IMR-90 (cell line): ENCODE measurements around the gene MRPS34. TPM values are rescaled to one million over a fixed set of nuclear protein-coding genes. Genes with fewer than 3 reads are reported as not detected.
A peak's percentile ranks its signal among the peaks of the same experiment; 100 is the strongest.

Experiments used
- ATAC-seq: fragments of 200-7000 bp; cut with Tn5 transposase; 2 replicates; pipeline ENCODE4 v1.9.1; 2020; ENCODE audit warnings: low read depth, mild to moderate bottlenecking, moderate library complexity
- BruUV-seq: library from RNA; stranded (reverse); fragments of 400-500 nt; replicated peaks from 2 replicates; lab custom pipeline; 2021; lab: Mats Ljungman, UMichigan
- CTCF ChIA-PET: fragments of 300-600 bp; formaldehyde crosslinking; extraction: SDS; loops from one replicate; lab custom pipeline; 2021; ENCODE audit warnings: antibody characterized with exemption; lab: Yijun Ruan, JAX
- POLR2A ChIA-PET: fragments of 300-600 bp; sonication (Branson Sonifier 250); formaldehyde crosslinking; loops from one replicate; lab custom pipeline; 2022; ENCODE audit warnings: antibody characterized with exemption; ENCODE audit not compliant: unreplicated experiment; lab: Charles Lee
- DNase-seq: peaks from one replicate; pipeline ENCODE4 v3.0.0; 2013
- H2AFZ ChIP-seq: replicated peaks from 2 replicates; pipeline ENCODE3; 2013; ENCODE audit warnings: low read length, mild to moderate bottlenecking; ENCODE audit not compliant: poor library complexity
- H2AK5ac ChIP-seq: 2 replicates; pipeline ENCODE4 v1.6.1; 2013; ENCODE audit warnings: low read depth, low read length, inconsistent platforms
- H2AK9ac ChIP-seq: replicated peaks from 2 replicates; pipeline ENCODE3; 2013; ENCODE audit warnings: mild to moderate bottlenecking, low read depth, low read length, moderate library complexity; ENCODE audit not compliant: poor library complexity
- H2BK120ac ChIP-seq: 2 replicates; pipeline ENCODE4 v1.6.1; 2013; ENCODE audit warnings: low read depth, low read length, inconsistent platforms
- H2BK15ac ChIP-seq: 3 replicates; pipeline ENCODE4 v1.6.1; 2013; ENCODE audit warnings: low read depth, low read length, inconsistent platforms
- H2BK20ac ChIP-seq: 2 replicates; pipeline ENCODE4 v1.6.1; 2013; ENCODE audit warnings: low read depth, mild to moderate bottlenecking, inconsistent platforms, low read length, moderate library complexity
- H2BK5ac ChIP-seq: 2 replicates; pipeline ENCODE4 v1.6.1; 2013; ENCODE audit warnings: mild to moderate bottlenecking, low read depth, low read length, inconsistent platforms; ENCODE audit not compliant: poor library complexity, severe bottlenecking
- H3K14ac ChIP-seq: replicated peaks from 2 replicates; pipeline ENCODE4 v1.6.1; 2013; ENCODE audit warnings: low read depth, low read length, inconsistent platforms
- H3K18ac ChIP-seq: 2 replicates; pipeline ENCODE4 v1.6.1; 2013; ENCODE audit warnings: low read depth, low read length, control low read depth
- H3K23ac ChIP-seq: 2 replicates; pipeline ENCODE4 v1.6.1; 2013; ENCODE audit warnings: low read depth, low read length, inconsistent platforms
- H3K27ac ChIP-seq: 2 replicates; pipeline ENCODE4 v1.5.1; 2013; ENCODE audit warnings: mild to moderate bottlenecking, control low read depth, low read length; ENCODE audit not compliant: insufficient read depth
- H3K27me3 ChIP-seq: 2 replicates; pipeline ENCODE4 v1.6.1; 2013; ENCODE audit warnings: low read length; ENCODE audit not compliant: control insufficient read depth, insufficient read depth
- H3K36me3 ChIP-seq: 2 replicates; pipeline ENCODE4 v1.6.1; 2013; ENCODE audit warnings: low read length, mixed read lengths; ENCODE audit not compliant: control insufficient read depth, insufficient read depth
- H3K4ac ChIP-seq: 2 replicates; pipeline ENCODE4 v1.6.1; 2013; ENCODE audit warnings: low read depth, low read length, inconsistent platforms
- H3K4me1 ChIP-seq: 2 replicates; pipeline ENCODE4 v1.6.1; 2013; ENCODE audit warnings: low read length, mixed read lengths; ENCODE audit not compliant: control insufficient read depth, insufficient read depth
- H3K4me2 ChIP-seq: 2 replicates; pipeline ENCODE4 v1.6.1; 2013; ENCODE audit warnings: low read depth, mild to moderate bottlenecking, control low read depth, low read length, moderate library complexity
- H3K4me3 ChIP-seq: 2 replicates; pipeline ENCODE4 v1.5.1; 2013; ENCODE audit warnings: low read depth, mild to moderate bottlenecking, control low read depth, low read length, moderate library complexity; ENCODE audit not compliant: insufficient read depth
- H3K56ac ChIP-seq: 2 replicates; pipeline ENCODE4 v1.6.1; 2013; ENCODE audit warnings: low read length, inconsistent platforms; ENCODE audit not compliant: insufficient read depth; ENCODE audit errors: extremely low read depth
- H3K79me1 ChIP-seq, 2 experiments: 2 replicates each; pipeline ENCODE4 v1.6.1; 2013; ENCODE audit warnings: low read length in 2 of 2, inconsistent platforms in 1 of 2, low read depth in 1 of 2
- H3K9ac ChIP-seq: 2 replicates; pipeline ENCODE4 v1.6.1; 2013; ENCODE audit warnings: low read depth, low read length, control low read depth
- H3K9me1 ChIP-seq: 2 replicates; pipeline ENCODE4 v1.6.1; 2013; ENCODE audit warnings: low read length, inconsistent platforms; ENCODE audit not compliant: insufficient read depth
- H3K9me3 ChIP-seq: 2 replicates; pipeline ENCODE4 v1.6.1; 2013; ENCODE audit warnings: low read length; ENCODE audit not compliant: control insufficient read depth, insufficient read depth
- H4K20me1 ChIP-seq: 2 replicates; pipeline ENCODE4 v1.6.1; 2013; ENCODE audit warnings: low read length, inconsistent platforms; ENCODE audit not compliant: insufficient read depth
- H4K5ac ChIP-seq: 2 replicates; pipeline ENCODE4 v1.6.1; 2013; ENCODE audit warnings: mild to moderate bottlenecking, low read depth, low read length, control low read depth
- H4K8ac ChIP-seq, 2 experiments: 2 replicates each; pipeline ENCODE4 v1.6.1; 2013; ENCODE audit warnings: low read depth in 2 of 2, low read length in 2 of 2, control low read depth in 1 of 2, inconsistent platforms in 1 of 2
- H4K91ac ChIP-seq: 2 replicates; pipeline ENCODE4 v1.6.1; 2013; ENCODE audit warnings: low read depth, low read length, inconsistent platforms; ENCODE audit not compliant: insufficient read depth
- BHLHE40 ChIP-seq: fragments of 150-350 bp; IDR thresholded peaks from 2 replicates; pipeline ENCODE4 v1.6.1; 2016; ENCODE audit warnings: mild to moderate bottlenecking, low read depth, low read length
- CEBPB ChIP-seq: IDR thresholded peaks from 2 replicates; pipeline ENCODE4 v1.6.1; 2012; ENCODE audit warnings: low read depth, low read length, improper control_type of control experiment
- CTCF ChIP-seq: conservative IDR thresholded peaks from 2 replicates; pipeline ENCODE4 v1.5.1; 2012; ENCODE audit warnings: mild to moderate bottlenecking, low read depth, low read length, improper control_type of control experiment
- ELK1 ChIP-seq: fragments of 150-350 bp; IDR thresholded peaks from 2 replicates; pipeline ENCODE4 v1.6.1; 2016; ENCODE audit warnings: low read depth, mild to moderate bottlenecking, low read length, moderate library complexity, borderline replicate concordance
- FOS ChIP-seq: fragments of 150-350 bp; IDR thresholded peaks from 2 replicates; pipeline ENCODE4 v1.6.1; 2016; ENCODE audit warnings: low read depth, low read length
- MAFK ChIP-seq: IDR thresholded peaks from 2 replicates; pipeline ENCODE4 v1.6.1; 2012; ENCODE audit warnings: low read depth, low read length, improper control_type of control experiment
- MAZ ChIP-seq: IDR thresholded peaks from 2 replicates; pipeline ENCODE4 v1.6.1; 2012; ENCODE audit warnings: low read depth, mild to moderate bottlenecking, low read length, improper control_type of control experiment, moderate library complexity, borderline replicate concordance
- MXI1 ChIP-seq: IDR thresholded peaks from 2 replicates; pipeline ENCODE4 v1.6.1; 2012; ENCODE audit warnings: low read depth, mild to moderate bottlenecking, low read length, moderate library complexity, borderline replicate concordance
- NFE2L2 ChIP-seq: fragments of 150-350 bp; IDR thresholded peaks from 2 replicates; pipeline ENCODE4 v1.6.1; 2016; ENCODE audit warnings: low read depth, mild to moderate bottlenecking, low read length
- POLR2A ChIP-seq: IDR thresholded peaks from 2 replicates; pipeline ENCODE4 v1.6.1; 2012; ENCODE audit warnings: mild to moderate bottlenecking, low read depth, low read length
- RAD21 ChIP-seq: IDR thresholded peaks from 2 replicates; pipeline ENCODE4 v1.6.1; 2012; ENCODE audit warnings: low read length, improper control_type of control experiment
- RCOR1 ChIP-seq: IDR thresholded peaks from 2 replicates; pipeline ENCODE4 v1.6.1; 2012; ENCODE audit warnings: mild to moderate bottlenecking, low read length, improper control_type of control experiment; ENCODE audit not compliant: insufficient replicate concordance
- RFX5 ChIP-seq: IDR thresholded peaks from 2 replicates; pipeline ENCODE4 v1.8.0; 2012; ENCODE audit warnings: low read depth, mild to moderate bottlenecking, low read length, moderate library complexity
- SMC3 ChIP-seq: fragments of 150-350 bp; IDR thresholded peaks from 2 replicates; pipeline ENCODE4 v1.6.1; 2016; ENCODE audit warnings: low read depth, mild to moderate bottlenecking, antibody characterized with exemption, low read length, moderate library complexity
- WGBS, 2 experiments: methylation state at CpG; one replicate each; pipeline versions ENCODE4 v1.1.5 to v1.1.7; 2013; ENCODE audit warnings: missing lambda C conversion rate in 2 of 2; ENCODE audit not compliant: insufficient read length in 1 of 2; ENCODE audit errors: extremely low coverage in 2 of 2; 5-methylcytosine and 5-hydroxymethylcytosine counted together
- dilution Hi-C: fragments of 300-500 bp; cut with HindIII; formaldehyde crosslinking; loops from one replicate; pipeline ENCODE4 v1.14.3; 2018; ENCODE audit warnings: low sequenced_read_pairs; ENCODE audit not compliant: unreplicated experiment
- in situ Hi-C: fragments of 300-500 bp; cut with MboI; formaldehyde crosslinking; loops from 3 replicates; pipeline ENCODE4 v1.14.3; 2019; ENCODE audit warnings: low sequenced_read_pairs, inconsistent platforms, mixed read lengths
- intact Hi-C: fragments of 100-400 bp; cut with micrococcal nuclease; formaldehyde crosslinking; loops from 2 replicates; pipeline ENCODE4 v1.10.0; 2022
- polyA plus RNA-seq, 3 experiments: library from polyadenylated mRNA; depleted of rRNA; stranded (reverse); fragments of >200 nt; gene quantifications; 2 replicates each; pipeline ENCODE4 v1.2.3, GENCODE V29; 2012; ENCODE audit warnings: low replicate concordance in 1 of 3
- total RNA-seq: library from RNA; depleted of rRNA; stranded (reverse); fragments of >200 nt; gene quantifications from 2 replicates; pipeline ENCODE4 v1.2.3, GENCODE V29; 2012

MRPS34 gene
- total and polyA plus RNA-seq, 2 of the 4 experiments (the other 2 are of a cell fraction) = 68.5 to 80.4 TPM

- Histone ChIP-seq H3K27me3 (no peaks in the 10 kb centered on the region), H2BK20ac (no peak overlapping the region), H3K14ac (no peak overlapping the region), H3K4me1 (peaks cover 14% of the 10 kb centered on the region), H4K8ac (no peak overlapping the region), H3K9me3 (no peaks in the 10 kb centered on the region), H3K36me3 (peaks cover 32% of the 10 kb centered on the region), H3K18ac (no peak overlapping the region), H2AK9ac (no peak overlapping the region), H3K4ac (no peak overlapping the region), H3K9me1 (peaks cover 7% of the 10 kb centered on the region; the same call in 1 of the 2 replicates), H3K27ac (no peak overlapping the region), H4K20me1 (peaks cover 18% of the 10 kb centered on the region), H3K56ac (no peak overlapping the region), H3K9ac (no peak overlapping the region), H2AFZ (peak overlapping the region; percentile 51), H2BK15ac (no peak overlapping the region), H3K4me3 (no peak overlapping the region), H2BK5ac (no peak overlapping the region), H4K91ac (no peak overlapping the region), H2BK120ac (no peak overlapping the region), H4K5ac (no peak overlapping the region), H3K23ac (no peak overlapping the region), H2AK5ac (no peak overlapping the region), H3K79me1 (peaks cover 14 to 63% of the 10 kb centered on the region in 2 experiments), H3K4me2 (no peak overlapping the region)
- ChIA-PET POLR2A (no interaction called here), CTCF (no interaction called here)
- BruUV-seq = no TSS peak
- WGBS, 2 experiments = 97% methylated on average over 19 of the region's 22 CpGs; no CpG with 5 or more reads in 1 of the 2 experiments
- no peak for DNase-seq
- intact Hi-C loops (no loop called here), dilution Hi-C loops (no loop called here), in situ Hi-C loops (no loop called here)
- TF ChIP-seq CEBPB (no peak), MAFK (no peak), BHLHE40 (no peak), SMC3 (no peak), ELK1 (no peak), RAD21 (no peak), MAZ (no peak), RFX5 (no peak), MXI1 (no peak), CTCF (no peak), POLR2A (no peak), RCOR1 (no peak), FOS (no peak), NFE2L2 (no peak)
- ATAC-seq = no peak
Observed at GRCh38 chr16:1776991-1777374, 4.0 kb upstream of the MRPS34 start.
